Mesodermal cell (in vitro differentiated cells): ENCODE results near the gene MT1B. TPM values are rescaled to one million over a fixed set of nuclear protein-coding genes. Genes with fewer than 3 reads are reported as not detected.

Source experiments
- H3K27ac ChIP-seq: 2 replicates; pipeline ENCODE4 v1.7.0; 2013; ENCODE audit warnings: mild to moderate bottlenecking, low read depth, low read length, moderate library complexity; ENCODE audit not compliant: severe bottlenecking
- H3K36me3 ChIP-seq: 2 replicates; pipeline ENCODE4 v1.7.1; 2013; ENCODE audit warnings: mild to moderate bottlenecking, low read length, moderate library complexity; ENCODE audit not compliant: control insufficient read depth, insufficient read depth
- H3K4me1 ChIP-seq: one replicate; pipeline ENCODE4 v1.7.1; 2013; ENCODE audit warnings: mild to moderate bottlenecking, low read length; ENCODE audit not compliant: insufficient read depth, control insufficient read depth, poor library complexity, severe bottlenecking
- H3K4me3 ChIP-seq: 2 replicates; pipeline ENCODE4 v1.7.0; 2013; ENCODE audit warnings: low read length, control low read depth, mild to moderate bottlenecking; ENCODE audit not compliant: insufficient read depth, poor library complexity, severe bottlenecking; ENCODE audit errors: extremely low read depth
- H3K9me3 ChIP-seq: 2 replicates; pipeline ENCODE4 v1.7.1; 2013; ENCODE audit warnings: mild to moderate bottlenecking, low read length, moderate library complexity; ENCODE audit not compliant: control insufficient read depth
- WGBS, 2 experiments: methylation state at CpG; one replicate each; pipeline ENCODE4 v1.1.5; 2013; ENCODE audit warnings: missing lambda C conversion rate in 2 of 2; ENCODE audit not compliant: insufficient coverage in 2 of 2; 5-methylcytosine and 5-hydroxymethylcytosine counted together
- polyA plus RNA-seq, 2 experiments: library from polyadenylated mRNA; stranded (reverse); fragments of 50-300 nt; gene quantifications; one replicate each; pipeline ENCODE4 v1.2.3, GENCODE V29; 2013

Gene MT1B
- not detected for polyA plus RNA-seq (2013, experiment 1 of 2)
- not detected for polyA plus RNA-seq (2013, experiment 2 of 2)

DNA sequence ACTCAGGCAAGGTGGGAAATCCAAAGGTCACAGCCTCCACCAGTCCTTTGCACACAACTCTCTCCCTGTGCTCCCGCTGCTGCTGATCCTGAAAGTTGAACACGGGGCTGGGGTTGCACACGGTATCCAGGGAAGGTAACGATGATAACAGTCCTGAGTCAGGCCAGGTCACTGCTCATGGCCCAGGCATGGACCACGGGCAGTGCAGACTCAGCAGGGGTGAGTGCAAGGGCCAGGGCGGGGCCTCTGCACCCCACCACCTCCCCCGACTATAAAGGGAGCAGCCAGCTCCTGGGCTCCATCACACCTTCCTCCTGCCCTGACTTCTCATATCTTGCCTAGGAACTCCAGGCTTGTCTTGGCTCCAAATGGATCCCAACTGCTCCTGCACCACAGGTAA is at the start of gene MT1B:
TSS of gene MT1B (plus strand) at position 301 of the 400 bp plus-strand sequence. CDS start at position 369, 68 bp downstream.
- H3K27ac ChIP-seq: no peak within 1 kb of the TSS
- H3K4me3 ChIP-seq: no peak within 1 kb of the TSS
- no peaks in the 10 kb centered on the region for H3K9me3 ChIP-seq
- no peaks in the 10 kb centered on the region for H3K36me3 ChIP-seq
- WGBS, 2 experiments: 84 to 88% methylated on average over 3 to 6 of the region's 7 CpGs
- no peaks in the 10 kb centered on the region for H3K4me1 ChIP-seq

DNA sequence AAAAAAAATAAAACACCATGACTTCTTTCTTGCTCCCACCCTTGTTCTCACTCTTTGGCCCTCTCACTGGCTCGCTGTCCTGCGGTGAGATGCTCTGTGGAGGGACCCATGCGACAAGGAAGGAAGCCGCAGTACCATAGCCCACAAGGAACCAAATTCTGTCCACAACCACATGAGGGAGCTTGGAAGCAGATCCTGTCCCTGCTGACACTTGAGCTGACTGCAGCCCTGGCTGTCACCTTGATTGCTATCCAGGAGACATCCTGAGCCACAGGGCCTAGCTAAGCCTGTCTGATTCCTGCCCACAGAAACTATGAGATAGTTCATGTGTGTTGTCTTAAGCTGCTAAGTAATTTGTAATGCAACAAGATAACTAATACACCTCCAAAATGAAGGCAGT is 48.1 kb upstream of the MT1B start:
- Histone ChIP-seq H3K36me3 (no peaks in the 10 kb centered on the region), H3K9me3 (no peaks in the 10 kb centered on the region), H3K4me1 (peaks cover 21% of the 10 kb centered on the region), H3K4me3 (no peak overlapping the region), H3K27ac (no peak overlapping the region)
- 37 to 51% methylated on average over 3 to 4 of the region's 4 CpGs for WGBS, 2 experiments

DNA sequence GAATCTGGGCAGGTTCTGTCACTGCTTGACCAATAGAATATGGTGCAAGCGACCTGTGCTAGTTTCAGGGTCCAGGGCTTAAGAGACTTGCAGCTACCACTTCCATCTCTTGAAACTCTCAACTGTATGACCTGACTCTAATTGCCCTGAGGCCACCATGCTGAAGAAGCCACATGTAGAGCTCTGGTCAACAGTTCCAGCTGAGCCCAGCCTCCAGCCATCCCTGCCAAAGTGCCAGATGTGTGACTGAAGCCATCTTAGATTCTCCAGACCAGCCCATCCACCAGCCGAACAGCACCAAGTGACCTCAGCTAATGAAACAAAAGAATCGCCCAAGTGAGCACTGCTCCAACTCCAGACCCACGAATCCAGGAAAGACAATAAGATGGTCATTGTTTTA is 46.7 kb upstream of the MT1B start:
- Histone ChIP-seq H3K27ac (no peak overlapping the region), H3K36me3 (no peaks in the 10 kb centered on the region), H3K4me3 (no peak overlapping the region), H3K4me1 (peaks cover 30% of the 10 kb centered on the region), H3K9me3 (no peaks in the 10 kb centered on the region)
- 93 to 95% methylated on average over 2 to 4 of the region's 4 CpGs for WGBS, 2 experiments

- Histone ChIP-seq H3K4me3 (no peak overlapping the region), H3K4me1 (peaks cover 35% of the 10 kb centered on the region), H3K27ac (no peak overlapping the region), H3K9me3 (no peaks in the 10 kb centered on the region), H3K36me3 (no peaks in the 10 kb centered on the region)
- 80% methylated on average over 1 of the region's 1 CpG; no CpG with 5 or more reads in 1 of the 2 experiments for WGBS, 2 experiments
Measured at GRCh38 chr16:56605475-56605874, 46.2 kb upstream of the MT1B start.

GRCh38 chr16:56606071-56606475 is 45.6 kb upstream of the MT1B start:
- no peaks in the 10 kb centered on the region for H3K36me3 ChIP-seq
- peaks cover 39% of the 10 kb centered on the region for H3K4me1 ChIP-seq
- WGBS, 2 experiments: 88 to 96% methylated on average over 3 of the region's 3 CpGs
- no peaks in the 10 kb centered on the region for H3K9me3 ChIP-seq
- H3K27ac ChIP-seq: no peak overlapping the region
- no peak overlapping the region for H3K4me3 ChIP-seq

- H3K9me3 ChIP-seq: no peaks in the 10 kb centered on the region
- WGBS, 2 experiments: 93 to 97% methylated on average over 5 to 7 of the region's 8 CpGs
- no peaks in the 10 kb centered on the region for H3K36me3 ChIP-seq
- H3K27ac ChIP-seq: peak overlapping the region; percentile 71
- peaks cover 39% of the 10 kb centered on the region for H3K4me1 ChIP-seq
- H3K4me3 ChIP-seq: no peak overlapping the region
Measured at GRCh38 chr16:56606476-56607108, 45.1 kb upstream of the MT1B start.

DNA sequence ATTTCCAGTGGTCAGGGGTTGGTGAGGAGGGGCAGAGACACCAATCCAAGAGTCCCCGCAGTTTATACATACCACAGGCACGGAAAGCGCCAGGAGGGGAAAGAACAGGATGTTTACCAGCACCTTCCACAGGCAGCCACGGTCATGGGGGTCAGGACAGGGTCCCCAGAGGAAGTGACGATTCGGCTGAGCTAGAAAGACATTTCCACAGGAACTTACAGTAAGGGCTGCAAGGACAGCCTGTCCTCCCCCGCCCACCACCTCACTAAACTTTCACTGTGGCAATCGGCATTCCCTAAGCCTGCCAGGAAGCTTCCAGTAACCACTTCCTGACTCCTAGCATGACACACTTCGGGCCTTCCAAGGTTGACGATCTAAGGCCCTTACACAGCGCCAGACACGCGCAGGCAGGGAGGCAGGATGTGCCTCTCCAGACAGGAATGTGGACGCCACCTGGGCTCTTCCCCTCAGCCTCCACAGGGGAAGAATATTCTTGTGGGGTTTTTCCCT is 44.5 kb upstream of the MT1B start:
- Histone ChIP-seq H3K4me1 (peaks cover 39% of the 10 kb centered on the region), H3K36me3 (no peaks in the 10 kb centered on the region), H3K9me3 (no peaks in the 10 kb centered on the region), H3K4me3 (no peak overlapping the region), H3K27ac (peak overlapping the region; percentile 71)
- 62 to 75% methylated on average over 10 of the region's 14 CpGs for WGBS, 2 experiments

GRCh38 chr16:56607675-56608042 is 44.0 kb upstream of the MT1B start:
- Histone ChIP-seq H3K4me3 (peak overlapping the region; percentile 42), H3K36me3 (no peaks in the 10 kb centered on the region), H3K4me1 (peaks cover 39% of the 10 kb centered on the region), H3K27ac (peak overlapping the region; percentile 71), H3K9me3 (no peaks in the 10 kb centered on the region)
- 80% methylated on average over 2 of the region's 2 CpGs; no CpG with 5 or more reads in 1 of the 2 experiments for WGBS, 2 experiments

DNA sequence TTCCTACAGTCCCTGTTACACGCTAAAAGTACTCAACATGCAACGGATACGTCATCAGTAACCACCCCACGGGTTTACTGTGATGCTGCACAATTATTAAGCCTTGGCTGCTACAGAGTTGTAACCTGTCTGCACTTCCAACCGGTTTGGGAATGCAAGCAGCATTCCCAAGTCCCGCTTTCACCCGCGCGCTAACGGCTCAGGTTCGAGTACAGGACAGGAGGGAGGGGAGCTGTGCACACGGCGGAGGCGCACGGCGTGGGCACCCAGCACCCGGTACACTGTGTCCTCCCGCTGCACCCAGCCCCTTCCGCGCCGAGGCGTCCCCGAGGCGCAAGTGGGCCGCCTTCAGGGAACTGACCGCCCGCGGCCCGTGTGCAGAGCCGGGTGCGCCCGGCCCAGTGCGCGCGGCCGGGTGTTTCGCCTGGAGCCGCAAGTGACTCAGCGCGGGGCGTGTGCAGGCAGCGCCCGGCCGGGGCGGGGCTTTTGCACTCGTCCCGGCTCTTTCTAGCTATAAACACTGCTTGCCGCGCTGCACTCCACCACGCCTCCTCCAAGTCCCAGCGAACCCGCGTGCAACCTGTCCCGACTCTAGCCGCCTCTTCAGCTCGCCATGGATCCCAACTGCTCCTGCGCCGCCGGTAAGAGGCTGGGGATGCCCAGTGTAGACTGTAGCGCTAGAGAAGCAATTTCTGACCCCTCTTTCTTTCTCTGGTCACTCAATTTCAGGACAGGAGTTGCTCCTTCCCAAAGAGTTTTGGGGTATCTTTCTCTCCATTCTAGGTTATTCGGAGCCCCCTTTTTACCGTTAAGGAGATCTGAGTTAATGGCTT is 43.4 kb upstream of the MT1B start, which contains the start of gene MT2A:
TSS of gene MT2A (plus strand) at position 542 of the 833 bp plus-strand sequence. CDS start at position 614, 72 bp downstream.
- Histone ChIP-seq H3K4me3 (peak within 1 kb of the TSS; percentile 42), H3K27ac (peak within 1 kb of the TSS; percentile 71), H3K9me3 (no peaks in the 10 kb centered on the region), H3K4me1 (peaks cover 39% of the 10 kb centered on the region), H3K36me3 (no peaks in the 10 kb centered on the region)
- WGBS, 2 experiments: 11 to 14% methylated on average over 30 to 61 of the region's 62 CpGs

DNA sequence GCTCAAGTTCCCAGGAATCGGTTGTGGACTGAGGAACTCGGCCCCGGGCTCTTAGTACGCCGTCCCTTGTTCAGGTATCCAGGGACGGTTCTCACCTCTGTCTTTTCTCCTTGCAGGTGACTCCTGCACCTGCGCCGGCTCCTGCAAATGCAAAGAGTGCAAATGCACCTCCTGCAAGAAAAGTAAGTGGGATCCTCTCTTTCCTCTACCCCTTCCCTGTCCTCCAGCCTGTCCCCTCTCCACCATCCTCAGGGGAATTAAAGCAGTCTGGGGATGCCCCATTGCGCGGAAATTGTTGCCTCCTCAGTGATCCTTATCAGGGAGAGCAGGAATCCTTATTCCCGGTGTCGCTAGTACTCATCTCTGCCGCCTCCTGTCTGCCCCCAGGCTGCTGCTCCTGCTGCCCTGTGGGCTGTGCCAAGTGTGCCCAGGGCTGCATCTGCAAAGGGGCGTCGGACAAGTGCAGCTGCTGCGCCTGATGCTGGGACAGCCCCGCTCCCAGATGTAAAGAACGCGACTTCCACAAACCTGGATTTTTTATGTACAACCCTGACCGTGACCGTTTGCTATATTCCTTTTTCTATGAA is 42.7 kb upstream of the MT1B start:
- no peaks in the 10 kb centered on the region for H3K36me3 ChIP-seq
- no peaks in the 10 kb centered on the region for H3K9me3 ChIP-seq
- H3K27ac ChIP-seq: peak overlapping the region; percentile 61
- peak overlapping the region; percentile 42 for H3K4me3 ChIP-seq
- peaks cover 39% of the 10 kb centered on the region for H3K4me1 ChIP-seq
- 2 to 4% methylated on average over 14 to 17 of the region's 21 CpGs for WGBS, 2 experiments
